H9 (cell line): Measurements from ENCODE around the gene PNKD. TPM values are rescaled to one million over a fixed set of nuclear protein-coding genes. Genes with fewer than 3 reads are reported as not detected.

Source experiments
- DNase-seq: peaks from one replicate; pipeline ENCODE4 v3.0.0-alpha.2; 2017
- H2AFZ ChIP-seq: one replicate; pipeline ENCODE4 v1.6.1; 2013; ENCODE audit warnings: mild to moderate bottlenecking, low read length, control low read depth, moderate library complexity
- H2AK5ac ChIP-seq: 2 replicates; pipeline ENCODE4 v1.6.1; 2013; ENCODE audit warnings: low read length, control low read depth, mixed read lengths; ENCODE audit not compliant: insufficient read length
- H2BK120ac ChIP-seq: one replicate; pipeline ENCODE4 v1.6.1; 2013; ENCODE audit warnings: low read depth, mild to moderate bottlenecking, low read length, control low read depth, inconsistent platforms; ENCODE audit not compliant: poor library complexity, severe bottlenecking
- H2BK12ac ChIP-seq: 2 replicates; pipeline ENCODE4 v1.6.1; 2013; ENCODE audit warnings: low read length, control low read depth, mixed read lengths, low read depth; ENCODE audit not compliant: insufficient read length
- H2BK15ac ChIP-seq: 2 replicates; pipeline ENCODE4 v1.6.1; 2013; ENCODE audit warnings: low read depth, low read length, control low read depth
- H2BK20ac ChIP-seq: one replicate; pipeline ENCODE4 v1.6.1; 2013; ENCODE audit warnings: low read depth, mild to moderate bottlenecking, low read length, control low read depth, inconsistent platforms; ENCODE audit not compliant: poor library complexity, severe bottlenecking
- H2BK5ac ChIP-seq: 2 replicates; pipeline ENCODE4 v1.6.1; 2013; ENCODE audit warnings: low read length, control low read depth, mixed read lengths; ENCODE audit not compliant: insufficient read length
- H3K14ac ChIP-seq: 2 replicates; pipeline ENCODE4 v1.6.1; 2013; ENCODE audit warnings: low read length, control low read depth; ENCODE audit not compliant: insufficient read depth
- H3K18ac ChIP-seq: 2 replicates; pipeline ENCODE4 v1.6.1; 2013; ENCODE audit warnings: low read depth, mild to moderate bottlenecking, mixed read lengths, low read length, control low read depth; ENCODE audit not compliant: insufficient read length
- H3K23ac ChIP-seq: 2 replicates; pipeline ENCODE4 v1.6.1; 2013; ENCODE audit warnings: low read length, control low read depth, mixed read lengths, low read depth; ENCODE audit not compliant: insufficient read length
- H3K23me2 ChIP-seq: 2 replicates; pipeline ENCODE4 v1.6.1; 2013; ENCODE audit warnings: low read depth, mild to moderate bottlenecking, mixed read lengths, low read length, control low read depth; ENCODE audit not compliant: insufficient read length, poor library complexity, severe bottlenecking
- H3K27ac ChIP-seq: 2 replicates; pipeline ENCODE4 v1.5.1; 2013; ENCODE audit warnings: low read length, control low read depth, mixed read lengths, low read depth; ENCODE audit not compliant: insufficient read length
- H3K27me3 ChIP-seq: 2 replicates; pipeline ENCODE4 v1.6.1; 2013; ENCODE audit warnings: low read length, control low read depth, inconsistent platforms; ENCODE audit not compliant: insufficient read depth
- H3K4ac ChIP-seq: 2 replicates; pipeline ENCODE4 v1.6.1; 2013; ENCODE audit warnings: low read depth, mild to moderate bottlenecking, control low read depth, inconsistent platforms, low read length, moderate library complexity
- H3K4me1 ChIP-seq: 2 replicates; pipeline ENCODE4 v1.6.1; 2013; ENCODE audit warnings: low read length, control low read depth, inconsistent platforms; ENCODE audit not compliant: insufficient read depth
- H3K4me2 ChIP-seq: 2 replicates; pipeline ENCODE4 v1.6.1; 2013; ENCODE audit warnings: low read length, control low read depth, mixed read lengths; ENCODE audit not compliant: insufficient read length, insufficient read depth
- H3K56ac ChIP-seq: 2 replicates; pipeline ENCODE4 v1.6.1; 2013; ENCODE audit warnings: low read depth, mild to moderate bottlenecking, mixed read lengths, low read length, control low read depth; ENCODE audit not compliant: insufficient read length
- H3K79me1 ChIP-seq: 2 replicates; pipeline ENCODE4 v1.6.1; 2013; ENCODE audit warnings: low read depth, mild to moderate bottlenecking, moderate library complexity, low read length, control low read depth, inconsistent platforms; ENCODE audit not compliant: insufficient read depth, poor library complexity, severe bottlenecking
- H3K79me2 ChIP-seq: 2 replicates; pipeline ENCODE4 v1.6.1; 2013; ENCODE audit warnings: low read length, control low read depth, inconsistent platforms; ENCODE audit not compliant: insufficient read depth
- H3K9ac ChIP-seq: 2 replicates; pipeline ENCODE4 v1.6.1; 2013; ENCODE audit warnings: low read length, control low read depth, mixed read lengths; ENCODE audit not compliant: insufficient read length; ENCODE audit errors: extremely low read depth
- H3K9me3 ChIP-seq: one replicate; pipeline ENCODE4 v1.6.1; 2013; ENCODE audit warnings: low read depth, low read length, inconsistent platforms; ENCODE audit not compliant: control insufficient read depth
- H3T11ph ChIP-seq: one replicate; pipeline ENCODE4 v1.6.1; 2013; ENCODE audit warnings: mild to moderate bottlenecking, low read length, control low read depth, inconsistent platforms
- H4K20me1 ChIP-seq: one replicate; pipeline ENCODE4 v1.6.1; 2013; ENCODE audit not compliant: control insufficient read depth, insufficient read length, insufficient read depth
- H4K5ac ChIP-seq: 2 replicates; pipeline ENCODE4 v1.6.1; 2013; ENCODE audit warnings: low read depth, mild to moderate bottlenecking, mixed read lengths, low read length, control low read depth; ENCODE audit not compliant: insufficient read length
- H4K8ac ChIP-seq: replicated peaks from 2 replicates; pipeline ENCODE4 v1.6.1; 2013; ENCODE audit warnings: low read length, control low read depth, mixed read lengths, low read depth; ENCODE audit not compliant: insufficient read length
- H4K91ac ChIP-seq: 2 replicates; pipeline ENCODE4 v1.6.1; 2013; ENCODE audit warnings: low read depth, mild to moderate bottlenecking, moderate library complexity, mixed read lengths, low read length, control low read depth; ENCODE audit not compliant: insufficient read length
- H3K27ac Mint-ChIP-seq, 3 experiments: 2 replicates in 2 of 3; 3 replicates in 1 of 3; pipeline ENCODE4 v1.8.0; 2020 to 2021; ENCODE audit warnings: mixed read lengths in 3 of 3, mild to moderate bottlenecking in 1 of 3, moderate library complexity in 1 of 3
- H3K27me3 Mint-ChIP-seq: 2 replicates; pipeline ENCODE4 v1.8.0; 2021; ENCODE audit warnings: low read depth, mild to moderate bottlenecking, moderate library complexity, mixed read lengths
- H3K36me3 Mint-ChIP-seq, 3 experiments: 2 replicates in 2 of 3; 3 replicates in 1 of 3; pipeline ENCODE4 v1.8.0; 2020 to 2021; ENCODE audit warnings: low read depth in 3 of 3, mixed read lengths in 3 of 3; ENCODE audit not compliant: insufficient read depth in 1 of 3
- H3K4me1 Mint-ChIP-seq, 2 experiments: 2 replicates each; pipeline ENCODE4 v1.8.0; 2020; ENCODE audit warnings: mixed read lengths in 2 of 2
- H3K4me3 Mint-ChIP-seq, 2 experiments: 2 replicates in 1 of 2; 3 replicates in 1 of 2; pipeline ENCODE4 v1.8.0; 2020 to 2021; ENCODE audit warnings: mild to moderate bottlenecking in 2 of 2, mixed read lengths in 2 of 2, moderate library complexity in 1 of 2
- H3K9me3 Mint-ChIP-seq, 2 experiments: 2 replicates in 1 of 2; 3 replicates in 1 of 2; pipeline ENCODE4 v1.8.0; 2020; ENCODE audit warnings: mild to moderate bottlenecking in 2 of 2, mixed read lengths in 2 of 2, moderate library complexity in 1 of 2
- WGBS: extraction: QIAGEN DNeasy Blood & Tissue Kit; methylation state at CpG from one replicate; pipeline ENCODE4 v1.1.7; 2013; ENCODE audit warnings: missing lambda C conversion rate, low lambda C conversion rate, mixed read lengths; ENCODE audit not compliant: insufficient read length; ENCODE audit errors: extremely low coverage; 5-methylcytosine and 5-hydroxymethylcytosine counted together
- total RNA-seq: library from RNA; stranded (reverse); gene quantifications from 2 replicates; pipeline ENCODE4 v1.2.1, GENCODE V29; 2021
- TF ChIP-seq, protein P1 (sequence below): fragments of 200-600 bp; sonication (generic); conservative IDR thresholded peaks from 3 replicates; pipeline ENCODE4 v1.8.0; 2021; ENCODE audit warnings: antibody characterized with exemption, mild to moderate bottlenecking

PNKD gene
- total RNA-seq, 1 experiment from 2014 or later: 31.6 TPM

GRCh38 chr2:218298314-218298875 is 28.1 kb downstream of the PNKD start:
- H3K27me3 Mint-ChIP-seq: peaks cover 2% of the 10 kb centered on the region
- H4K5ac ChIP-seq: no peak overlapping the region
- no peak overlapping the region for H3K18ac ChIP-seq
- no peak overlapping the region for H2BK5ac ChIP-seq
- H3K4me1 ChIP-seq: 0 out of 2 replicates have a peak, but pooled peaks cover 2% of the 10 kb centered on the region
- no peaks in the 10 kb centered on the region for H3K79me2 ChIP-seq
- H3K23me2 ChIP-seq: no peaks in the 10 kb centered on the region
- DNase-seq: no peak
- no peak overlapping the region for H3K27ac Mint-ChIP-seq
- no peaks in the 10 kb centered on the region for H3K27me3 ChIP-seq
- no peak overlapping the region for H2BK15ac ChIP-seq
- no peak overlapping the region for H2BK120ac ChIP-seq
- H3K36me3 Mint-ChIP-seq: no peaks in the 10 kb centered on the region; a peak in 1 of 7 replicates
- H3K9me3 ChIP-seq: no peaks in the 10 kb centered on the region
- H2BK20ac ChIP-seq: no peak overlapping the region
- H3K27ac ChIP-seq: no peak overlapping the region
- no peak overlapping the region for H3K4me2 ChIP-seq
- H3K9me3 Mint-ChIP-seq: no peaks in the 10 kb centered on the region
- H3K4me1 Mint-ChIP-seq: peaks cover 20 to 26% of the 10 kb centered on the region in 2 experiments
- H2AK5ac ChIP-seq: no peak overlapping the region
- no peak overlapping the region for H2AFZ ChIP-seq
- no peak overlapping the region for H3K4ac ChIP-seq
- no peak overlapping the region for H4K91ac ChIP-seq
- no peak overlapping the region for H3K14ac ChIP-seq
- no peak overlapping the region for H4K8ac ChIP-seq
- no peaks in the 10 kb centered on the region for H3K79me1 ChIP-seq
- H3K4me3 Mint-ChIP-seq: no peak overlapping the region; a peak in 1 of 5 replicates
- TF ChIP-seq, protein P1, sequence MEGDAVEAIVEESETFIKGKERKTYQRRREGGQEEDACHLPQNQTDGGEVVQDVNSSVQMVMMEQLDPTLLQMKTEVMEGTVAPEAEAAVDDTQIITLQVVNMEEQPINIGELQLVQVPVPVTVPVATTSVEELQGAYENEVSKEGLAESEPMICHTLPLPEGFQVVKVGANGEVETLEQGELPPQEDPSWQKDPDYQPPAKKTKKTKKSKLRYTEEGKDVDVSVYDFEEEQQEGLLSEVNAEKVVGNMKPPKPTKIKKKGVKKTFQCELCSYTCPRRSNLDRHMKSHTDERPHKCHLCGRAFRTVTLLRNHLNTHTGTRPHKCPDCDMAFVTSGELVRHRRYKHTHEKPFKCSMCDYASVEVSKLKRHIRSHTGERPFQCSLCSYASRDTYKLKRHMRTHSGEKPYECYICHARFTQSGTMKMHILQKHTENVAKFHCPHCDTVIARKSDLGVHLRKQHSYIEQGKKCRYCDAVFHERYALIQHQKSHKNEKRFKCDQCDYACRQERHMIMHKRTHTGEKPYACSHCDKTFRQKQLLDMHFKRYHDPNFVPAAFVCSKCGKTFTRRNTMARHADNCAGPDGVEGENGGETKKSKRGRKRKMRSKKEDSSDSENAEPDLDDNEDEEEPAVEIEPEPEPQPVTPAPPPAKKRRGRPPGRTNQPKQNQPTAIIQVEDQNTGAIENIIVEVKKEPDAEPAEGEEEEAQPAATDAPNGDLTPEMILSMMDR: no peak
- WGBS: no CpG with 5 or more reads among the region's 6 CpGs
- no peak overlapping the region for H2BK12ac ChIP-seq
- no peak overlapping the region for H3K56ac ChIP-seq
- H3K23ac ChIP-seq: no peak overlapping the region
- no peaks in the 10 kb centered on the region for H4K20me1 ChIP-seq
- H3K9ac ChIP-seq: no peak overlapping the region
- H3T11ph ChIP-seq: no peak overlapping the region
